ENCODE measurements around the gene PPP2R5C.

- TF ChIP-seq CTCF (IDR thresholded peaks at IDR 0.05; ENCODE audit: extremely low read depth in 1 of 2, insufficient read depth in 1 of 2, low read depth in 1 of 2, low read length in 2 of 2) (no peak), POLR2A (IDR thresholded peaks at IDR 0.05; ENCODE audit: low read depth, low read length) (no peak), FOS (IDR thresholded peaks at IDR 0.05; ENCODE audit: borderline replicate concordance, insufficient read depth, low read length) (no peak), EZH2 (IDR thresholded peaks at IDR 0.05; ENCODE audit: borderline replicate concordance, low read depth, low read length, severe bottlenecking) (no peak), POLR2AphosphoS5 (IDR thresholded peaks at IDR 0.05; ENCODE audit: insufficient read depth, low read depth, low read length) (no peak), JUN (IDR thresholded peaks at IDR 0.05; ENCODE audit: borderline replicate concordance, insufficient read depth, insufficient read length, low read depth) (no peak), MAX (IDR thresholded peaks at IDR 0.05; ENCODE audit: insufficient read depth, insufficient read length) (no peak), MYC (IDR thresholded peaks at IDR 0.05; ENCODE audit: low read depth, low read length) (no peak), GATA2 (IDR thresholded peaks at IDR 0.05; ENCODE audit: insufficient read depth, insufficient read length, low read depth, low read length) (no peak)
Measured at GRCh38 chr14:101929946-101930345, 168.4 kb downstream of the PPP2R5C start.
